ENCODE data around the gene SCAPER. TPM values are rescaled to one million over a fixed set of nuclear protein-coding genes. Genes with fewer than 3 reads are reported as not detected.

SCAPER gene
- total RNA-seq, 1 experiment from 2014 or later = 14.7 TPM

DNA sequence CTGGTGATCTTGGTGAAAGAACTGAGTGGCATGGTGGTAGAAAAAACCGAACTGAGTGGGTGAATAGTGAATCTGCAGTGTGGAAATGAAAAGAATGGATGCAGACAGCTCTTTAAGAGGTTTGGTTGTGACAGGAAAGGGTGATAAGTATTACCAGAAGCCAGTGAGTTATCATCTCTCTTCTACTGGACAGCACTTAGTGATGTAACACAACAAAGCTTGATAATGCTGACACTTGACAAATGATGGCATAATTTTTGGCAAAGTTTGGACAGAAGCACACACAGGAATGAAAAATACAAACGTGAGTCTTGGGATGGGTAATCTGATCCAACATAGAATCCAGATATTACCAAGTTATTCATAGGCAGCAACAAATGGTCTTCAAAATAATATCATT lies 456.4 kb downstream of the SCAPER start:
- no peaks in the 10 kb centered on the region for H3K36me3 ChIP-seq (ENCODE audit: control insufficient read depth in 1 of 2, insufficient read depth in 2 of 2, low read length in 2 of 2)
- RAD21 ChIA-PET (ENCODE audit: low non-redundant PET in 1 of 2, low total read pairs in 2 of 2, uncharacterized antibody in 2 of 2, unreplicated experiment in 2 of 2) = no interaction called here

More for the DNA sequence above, 456.4 kb downstream of the SCAPER start:
- no peak overlapping the region for H3K9ac ChIP-seq (ENCODE audit: low read length)
- BruUV-seq (replicated peaks) = no TSS peak
- no peak for ATAC-seq
- no peak for TF ChIP-seq FOSL1 (IDR thresholded peaks at IDR 0.05; ENCODE audit: low read depth)
- no peak for TF ChIP-seq TCF7L2 (IDR thresholded peaks at IDR 0.05; ENCODE audit: borderline replicate concordance, extremely low read depth, insufficient read depth, insufficient read length)
- TF ChIP-seq SIN3A (IDR thresholded peaks at IDR 0.05; ENCODE audit: low read depth) = no peak
- TF ChIP-seq, protein P1, sequence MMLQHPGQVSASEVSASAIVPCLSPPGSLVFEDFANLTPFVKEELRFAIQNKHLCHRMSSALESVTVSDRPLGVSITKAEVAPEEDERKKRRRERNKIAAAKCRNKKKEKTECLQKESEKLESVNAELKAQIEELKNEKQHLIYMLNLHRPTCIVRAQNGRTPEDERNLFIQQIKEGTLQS (IDR thresholded peaks at IDR 0.05) = no peak
- TF ChIP-seq EZH2 (IDR thresholded peaks at IDR 0.05) = no peak
- TF ChIP-seq ZFX (IDR thresholded peaks at IDR 0.05) = no peak
- TF ChIP-seq, protein P2, sequence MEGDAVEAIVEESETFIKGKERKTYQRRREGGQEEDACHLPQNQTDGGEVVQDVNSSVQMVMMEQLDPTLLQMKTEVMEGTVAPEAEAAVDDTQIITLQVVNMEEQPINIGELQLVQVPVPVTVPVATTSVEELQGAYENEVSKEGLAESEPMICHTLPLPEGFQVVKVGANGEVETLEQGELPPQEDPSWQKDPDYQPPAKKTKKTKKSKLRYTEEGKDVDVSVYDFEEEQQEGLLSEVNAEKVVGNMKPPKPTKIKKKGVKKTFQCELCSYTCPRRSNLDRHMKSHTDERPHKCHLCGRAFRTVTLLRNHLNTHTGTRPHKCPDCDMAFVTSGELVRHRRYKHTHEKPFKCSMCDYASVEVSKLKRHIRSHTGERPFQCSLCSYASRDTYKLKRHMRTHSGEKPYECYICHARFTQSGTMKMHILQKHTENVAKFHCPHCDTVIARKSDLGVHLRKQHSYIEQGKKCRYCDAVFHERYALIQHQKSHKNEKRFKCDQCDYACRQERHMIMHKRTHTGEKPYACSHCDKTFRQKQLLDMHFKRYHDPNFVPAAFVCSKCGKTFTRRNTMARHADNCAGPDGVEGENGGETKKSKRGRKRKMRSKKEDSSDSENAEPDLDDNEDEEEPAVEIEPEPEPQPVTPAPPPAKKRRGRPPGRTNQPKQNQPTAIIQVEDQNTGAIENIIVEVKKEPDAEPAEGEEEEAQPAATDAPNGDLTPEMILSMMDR (IDR thresholded peaks at IDR 0.05 in 2 of 3, conservative IDR thresholded peaks at IDR 0.05 in 1 of 3; ENCODE audit: borderline replicate concordance in 1 of 3, insufficient read depth in 1 of 3, low read depth in 2 of 3, low read length in 2 of 3) = no peak
- TF ChIP-seq, protein P3, sequence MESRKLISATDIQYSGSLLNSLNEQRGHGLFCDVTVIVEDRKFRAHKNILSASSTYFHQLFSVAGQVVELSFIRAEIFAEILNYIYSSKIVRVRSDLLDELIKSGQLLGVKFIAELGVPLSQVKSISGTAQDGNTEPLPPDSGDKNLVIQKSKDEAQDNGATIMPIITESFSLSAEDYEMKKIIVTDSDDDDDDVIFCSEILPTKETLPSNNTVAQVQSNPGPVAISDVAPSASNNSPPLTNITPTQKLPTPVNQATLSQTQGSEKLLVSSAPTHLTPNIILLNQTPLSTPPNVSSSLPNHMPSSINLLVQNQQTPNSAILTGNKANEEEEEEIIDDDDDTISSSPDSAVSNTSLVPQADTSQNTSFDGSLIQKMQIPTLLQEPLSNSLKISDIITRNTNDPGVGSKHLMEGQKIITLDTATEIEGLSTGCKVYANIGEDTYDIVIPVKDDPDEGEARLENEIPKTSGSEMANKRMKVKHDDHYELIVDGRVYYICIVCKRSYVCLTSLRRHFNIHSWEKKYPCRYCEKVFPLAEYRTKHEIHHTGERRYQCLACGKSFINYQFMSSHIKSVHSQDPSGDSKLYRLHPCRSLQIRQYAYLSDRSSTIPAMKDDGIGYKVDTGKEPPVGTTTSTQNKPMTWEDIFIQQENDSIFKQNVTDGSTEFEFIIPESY (IDR thresholded peaks at IDR 0.05; ENCODE audit: extremely low read depth, insufficient replicate concordance, low read length) = no peak
- TF ChIP-seq, protein P4, sequence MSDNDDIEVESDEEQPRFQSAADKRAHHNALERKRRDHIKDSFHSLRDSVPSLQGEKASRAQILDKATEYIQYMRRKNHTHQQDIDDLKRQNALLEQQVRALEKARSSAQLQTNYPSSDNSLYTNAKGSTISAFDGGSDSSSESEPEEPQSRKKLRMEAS (IDR thresholded peaks at IDR 0.05) = no peak
- TF ChIP-seq POLR2A (IDR thresholded peaks at IDR 0.05; ENCODE audit: borderline replicate concordance, extremely low read depth, insufficient read depth, insufficient read length) = no peak
- no peak for TF ChIP-seq POLR2AphosphoS5 (IDR thresholded peaks at IDR 0.05; ENCODE audit: low read depth, low read length)
- TF ChIP-seq SP1 (IDR thresholded peaks at IDR 0.05; ENCODE audit: low read depth) = no peak
- no peak for TF ChIP-seq JUND (IDR thresholded peaks at IDR 0.05)
- TF ChIP-seq EZH2phosphoT487 (IDR thresholded peaks at IDR 0.05; ENCODE audit: borderline replicate concordance) = no peak
- TF ChIP-seq CBX3 (IDR thresholded peaks at IDR 0.05; ENCODE audit: low read depth) = no peak
- H3K27me3 ChIP-seq (ENCODE audit: insufficient read depth, low read length) = no peaks in the 10 kb centered on the region
- no peaks in the 10 kb centered on the region for H3K79me2 ChIP-seq (ENCODE audit: insufficient read depth, low read length)
- H3K27ac ChIP-seq (ENCODE audit: low read depth, low read length) = no peak overlapping the region
- no peaks in the 10 kb centered on the region for H3K9me3 ChIP-seq (ENCODE audit: control insufficient read depth in 1 of 2, insufficient read depth in 1 of 2, low read depth in 1 of 2, low read length in 2 of 2)
- no peak overlapping the region for H3K4me3 ChIP-seq (replicated peaks in 1 of 2; ENCODE audit: low read depth in 1 of 2, low read length in 2 of 2)
- H3K9me2 ChIP-seq (ENCODE audit: insufficient read depth) = no peaks in the 10 kb centered on the region
- intact Hi-C loops (cut with micrococcal nuclease) = no loop called here
- no peak for DNase-seq (ENCODE audit: low read depth, low spot score)
- H3K4me2 ChIP-seq (ENCODE audit: low read length) = no peak overlapping the region
- no peaks in the 10 kb centered on the region for H4K20me1 ChIP-seq (ENCODE audit: insufficient read depth)
- H3K4me1 ChIP-seq (ENCODE audit: control insufficient read depth in 1 of 2, insufficient read depth in 2 of 2, low read length in 2 of 2) = no peaks in the 10 kb centered on the region
- no peak overlapping the region for H2AFZ ChIP-seq (ENCODE audit: low read depth, low read length, poor library complexity, severe bottlenecking)
- POLR2A ChIA-PET = no interaction called here
- CTCF ChIA-PET = no interaction called here

Data from HCT116 (cell line).